ENCODE data around the gene PSD2. TPM values are rescaled to one million over a fixed set of nuclear protein-coding genes. Genes with fewer than 3 reads are reported as not detected.
A peak's percentile ranks its signal among the peaks of the same experiment; 100 is the strongest.

Gene PSD2
- total RNA-seq, 2 donors from 2014 or later = 0.09 to 0.13 TPM

- intact Hi-C loops (cut with DNase I) = no loop called here
- ATAC-seq (no peak), DNase-seq (peak; percentile 7)
Measured at GRCh38 chr5:139806726-139807646, 11.4 kb downstream of the PSD2 start.

GRCh38 chr5:139807647-139808030, 12.0 kb downstream of the PSD2 start:
- no peak for ATAC-seq
- intact Hi-C loops (cut with DNase I) = no loop called here
- DNase-seq = peak; percentile 9

- intact Hi-C loops (cut with DNase I) = no loop called here
- DNase-seq = peak; percentile 33
- ATAC-seq = peak; percentile 65 to 72
Measured at GRCh38 chr5:139808481-139809330, 13.1 kb downstream of the PSD2 start.

- DNase-seq (peak; percentile 9), ATAC-seq (no peak)
- intact Hi-C loops (cut with DNase I) = no loop called here
Measured at GRCh38 chr5:139809331-139809810, 13.8 kb downstream of the PSD2 start.

GRCh38 chr5:139810341-139811273, 15.0 kb downstream of the PSD2 start:
- intact Hi-C loops (cut with DNase I) = no loop called here
- no peak for ATAC-seq
- DNase-seq = peak; percentile 12

- intact Hi-C loops (cut with DNase I) = no loop called here
- no peak for ATAC-seq
- DNase-seq = peak; percentile 3
Measured at GRCh38 chr5:139811274-139811607, 15.6 kb downstream of the PSD2 start.

GRCh38 chr5:139812323-139812722, 16.7 kb downstream of the PSD2 start:
- intact Hi-C loops (cut with DNase I) = no loop called here
- ATAC-seq (no peak), DNase-seq (no peak)

- ATAC-seq = no peak
- intact Hi-C loops (cut with DNase I) = no loop called here
- DNase-seq = peak; percentile 8
Measured at GRCh38 chr5:139812836-139813805, 17.5 kb downstream of the PSD2 start.

GRCh38 chr5:139814191-139814601, 18.6 kb downstream of the PSD2 start:
- ATAC-seq = no peak
- DNase-seq = peak; percentile 15
- intact Hi-C loops (cut with DNase I) = no loop called here

GRCh38 chr5:139814704-139815280, 19.2 kb downstream of the PSD2 start:
- DNase-seq = peak; percentile 10
- intact Hi-C loops (cut with DNase I) = no loop called here
- ATAC-seq = no peak

GRCh38 chr5:139816566-139816965, 21.0 kb downstream of the PSD2 start:
- DNase-seq = peak; percentile 13
- ATAC-seq = no peak
- intact Hi-C loops (cut with DNase I) = no loop called here

GRCh38 chr5:139817362-139817761, 21.8 kb downstream of the PSD2 start:
- intact Hi-C loops (cut with DNase I) = no loop called here
- ATAC-seq = no peak
- peak; percentile 3 for DNase-seq

GRCh38 chr5:139817970-139818369, 22.4 kb downstream of the PSD2 start:
- intact Hi-C loops (cut with DNase I) = no loop called here
- DNase-seq (peak; percentile 4), ATAC-seq (no peak)

- intact Hi-C loops (cut with DNase I) = no loop called here
- ATAC-seq (no peak), DNase-seq (no peak)
Measured at GRCh38 chr5:139820130-139820529, 24.5 kb downstream of the PSD2 start.

- DNase-seq (peak; percentile 2), ATAC-seq (no peak)
- intact Hi-C loops (cut with DNase I) = no loop called here
Measured at GRCh38 chr5:139820606-139821005, 25.0 kb downstream of the PSD2 start.

GRCh38 chr5:139821806-139822552, 26.4 kb downstream of the PSD2 start:
- intact Hi-C loops (cut with DNase I) = no loop called here
- ATAC-seq (no peak), DNase-seq (peak; percentile 7)
